ENCODE data around the gene CUL7. TPM values are rescaled to one million over a fixed set of nuclear protein-coding genes. Genes with fewer than 3 reads are reported as not detected.

CUL7 gene
- total RNA-seq, 4 donors from 2014 or later = 20.7 to 39.6 (median 28.6) TPM

GRCh38 chr6:43016176-43016942 is 37.3 kb downstream of the CUL7 start:
- Histone ChIP-seq H3K27ac (peak overlapping the region in 2 of 3 donors; percentile 17 to 64), H3K4me1 (peaks cover 35 to 47% of the 10 kb centered on the region in 2 donors), H3K36me3 (peaks cover 11 to 13% of the 10 kb centered on the region in 2 donors), H3K9me3 (no peaks in the 10 kb centered on the region), H3K27me3 (no peaks in the 10 kb centered on the region), H3K4me3 (replicated peaks in 1 of 3) (no peak overlapping the region)
- TF ChIP-seq POLR2A (IDR thresholded peaks at IDR 0.05) = no peak
- TF ChIP-seq, protein P1, sequence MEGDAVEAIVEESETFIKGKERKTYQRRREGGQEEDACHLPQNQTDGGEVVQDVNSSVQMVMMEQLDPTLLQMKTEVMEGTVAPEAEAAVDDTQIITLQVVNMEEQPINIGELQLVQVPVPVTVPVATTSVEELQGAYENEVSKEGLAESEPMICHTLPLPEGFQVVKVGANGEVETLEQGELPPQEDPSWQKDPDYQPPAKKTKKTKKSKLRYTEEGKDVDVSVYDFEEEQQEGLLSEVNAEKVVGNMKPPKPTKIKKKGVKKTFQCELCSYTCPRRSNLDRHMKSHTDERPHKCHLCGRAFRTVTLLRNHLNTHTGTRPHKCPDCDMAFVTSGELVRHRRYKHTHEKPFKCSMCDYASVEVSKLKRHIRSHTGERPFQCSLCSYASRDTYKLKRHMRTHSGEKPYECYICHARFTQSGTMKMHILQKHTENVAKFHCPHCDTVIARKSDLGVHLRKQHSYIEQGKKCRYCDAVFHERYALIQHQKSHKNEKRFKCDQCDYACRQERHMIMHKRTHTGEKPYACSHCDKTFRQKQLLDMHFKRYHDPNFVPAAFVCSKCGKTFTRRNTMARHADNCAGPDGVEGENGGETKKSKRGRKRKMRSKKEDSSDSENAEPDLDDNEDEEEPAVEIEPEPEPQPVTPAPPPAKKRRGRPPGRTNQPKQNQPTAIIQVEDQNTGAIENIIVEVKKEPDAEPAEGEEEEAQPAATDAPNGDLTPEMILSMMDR (IDR thresholded peaks at IDR 0.05) = no peak
- intact Hi-C loops (cut with DNase I) = loop anchor here (5.0 to 10.0 kb wide), 3 partner anchors 36 to 112 kb away; partner anchors contain the start of genes CUL7 and PEX6
- WGBS, 2 donors = 63 to 69% methylated on average over 7 of the region's 7 CpGs
- DNase-seq = peak; percentile 25 to 37

DNA sequence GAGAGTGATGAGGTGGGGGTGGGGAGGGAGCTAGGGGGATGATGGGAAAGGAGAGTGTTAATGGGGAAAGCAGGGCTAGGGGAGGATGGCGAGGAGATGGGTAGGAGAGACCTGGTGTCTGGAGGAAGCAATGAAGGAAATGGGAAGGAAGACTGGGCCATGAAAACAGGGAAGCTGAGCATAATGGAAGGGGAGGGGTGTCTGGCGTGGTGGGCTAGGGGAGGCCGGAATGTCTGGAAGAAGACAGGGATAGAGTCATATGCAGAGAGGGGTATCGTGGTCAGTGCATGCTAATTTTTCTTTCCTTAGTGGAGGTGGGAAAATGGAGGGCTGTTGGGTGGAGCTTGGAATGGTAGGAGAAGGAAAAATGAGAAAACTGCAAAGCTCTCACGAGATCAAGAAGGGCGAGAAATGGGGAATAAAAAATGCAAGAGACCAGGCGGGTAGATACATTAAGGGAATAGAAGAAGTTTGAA is 39.2 kb downstream of the CUL7 start:
- Histone ChIP-seq H3K27me3 (no peaks in the 10 kb centered on the region), H3K9me3 (no peaks in the 10 kb centered on the region), H3K36me3 (peaks cover 20 to 22% of the 10 kb centered on the region in 2 donors), H3K27ac (peak overlapping the region; percentile 30 to 58 (median 42)), H3K4me3 (replicated peaks in 1 of 3) (peak overlapping the region; percentile 29 to 73 (median 61)), H3K4me1 (peaks cover 28 to 39% of the 10 kb centered on the region in 2 donors)
- WGBS, 2 donors = 0 to 2% methylated on average over 7 of the region's 7 CpGs
- intact Hi-C loops (cut with DNase I) = loop anchor here (10.0 kb wide), 1 partner anchor 110 kb away; no protein-coding TSS in a partner anchor
- no peak for DNase-seq
- TF ChIP-seq POLR2A (IDR thresholded peaks at IDR 0.05) = no peak
- TF ChIP-seq, protein P1 (IDR thresholded peaks at IDR 0.05) = no peak

- peak; percentile 100 for DNase-seq
- Histone ChIP-seq H3K9me3 (no peaks in the 10 kb centered on the region), H3K36me3 (peaks cover 22 to 24% of the 10 kb centered on the region in 2 donors), H3K27me3 (no peaks in the 10 kb centered on the region), H3K4me1 (peaks cover 28 to 39% of the 10 kb centered on the region in 2 donors), H3K27ac (peak within 1 kb of the TSS; percentile 42 to 69 (median 67)), H3K4me3 (replicated peaks in 1 of 3) (peak within 1 kb of the TSS; percentile 46 to 73 (median 61))
- TF ChIP-seq POLR2A (IDR thresholded peaks at IDR 0.05) = peak in 1 of 2 donors; percentile 66
- TF ChIP-seq, protein P1 (IDR thresholded peaks at IDR 0.05) = no peak
- intact Hi-C loops (cut with DNase I) = loop anchor here (10.0 kb wide), 1 partner anchor 109 kb away; no protein-coding TSS in a partner anchor
- 0% methylated on average over 32 to 40 of the region's 51 CpGs for WGBS, 2 donors
These were observed 39.7 kb downstream of the CUL7 start, which contains the start of the genes KLHDC3 and MEA1 for GRCh38 chr6:43013843-43014433. Gene KLHDC3 (plus strand): TSS chr6:43014249. CDS start chr6:43017193, 2,944 bp downstream. Gene MEA1 (minus strand): TSS chr6:43013946. CDS start chr6:43013813, 133 bp downstream.

- Histone ChIP-seq H3K4me3 (replicated peaks in 1 of 3) (peak overlapping the region; percentile 41 to 73 (median 46)), H3K27ac (peak overlapping the region in 2 of 3 donors; percentile 67 to 69), H3K4me1 (peaks cover 28 to 39% of the 10 kb centered on the region in 2 donors), H3K9me3 (no peaks in the 10 kb centered on the region), H3K36me3 (peaks cover 22 to 27% of the 10 kb centered on the region in 2 donors), H3K27me3 (no peaks in the 10 kb centered on the region)
- DNase-seq = no peak
- TF ChIP-seq POLR2A (IDR thresholded peaks at IDR 0.05) = no peak
- TF ChIP-seq, protein P1 (IDR thresholded peaks at IDR 0.05) = no peak
- intact Hi-C loops (cut with DNase I) = loop anchor here (10.0 kb wide), 1 partner anchor 108 kb away; no protein-coding TSS in a partner anchor
- WGBS, 2 donors = 2 to 4% methylated on average over 24 to 25 of the region's 25 CpGs
These were observed 40.4 kb downstream of the CUL7 start for GRCh38 chr6:43013097-43013842.

Data from thyroid gland (tissue), 4 donors.